GM18526 (cell line): Measurements from ENCODE around the gene KIFC1.

ENCODE experiments used
- POLR2A ChIP-seq: IDR thresholded peaks from 3 replicates; pipeline ENCODE4 v1.6.1; 2011; ENCODE audit not compliant: insufficient read length; ENCODE audit errors: extremely low read depth

Gene KIFC1

GRCh38 chr6:33391278-33391921 lies at the start of gene KIFC1:
Gene KIFC1, plus strand, starts transcription at chr6:33391823. Its CDS starts 163 bp downstream, at chr6:33391986.
- peak; percentile 63 for TF ChIP-seq POLR2A

- TF ChIP-seq POLR2A: no peak
Measured at GRCh38 chr6:33343953-33344611, 47.5 kb upstream of the KIFC1 start.

DNA sequence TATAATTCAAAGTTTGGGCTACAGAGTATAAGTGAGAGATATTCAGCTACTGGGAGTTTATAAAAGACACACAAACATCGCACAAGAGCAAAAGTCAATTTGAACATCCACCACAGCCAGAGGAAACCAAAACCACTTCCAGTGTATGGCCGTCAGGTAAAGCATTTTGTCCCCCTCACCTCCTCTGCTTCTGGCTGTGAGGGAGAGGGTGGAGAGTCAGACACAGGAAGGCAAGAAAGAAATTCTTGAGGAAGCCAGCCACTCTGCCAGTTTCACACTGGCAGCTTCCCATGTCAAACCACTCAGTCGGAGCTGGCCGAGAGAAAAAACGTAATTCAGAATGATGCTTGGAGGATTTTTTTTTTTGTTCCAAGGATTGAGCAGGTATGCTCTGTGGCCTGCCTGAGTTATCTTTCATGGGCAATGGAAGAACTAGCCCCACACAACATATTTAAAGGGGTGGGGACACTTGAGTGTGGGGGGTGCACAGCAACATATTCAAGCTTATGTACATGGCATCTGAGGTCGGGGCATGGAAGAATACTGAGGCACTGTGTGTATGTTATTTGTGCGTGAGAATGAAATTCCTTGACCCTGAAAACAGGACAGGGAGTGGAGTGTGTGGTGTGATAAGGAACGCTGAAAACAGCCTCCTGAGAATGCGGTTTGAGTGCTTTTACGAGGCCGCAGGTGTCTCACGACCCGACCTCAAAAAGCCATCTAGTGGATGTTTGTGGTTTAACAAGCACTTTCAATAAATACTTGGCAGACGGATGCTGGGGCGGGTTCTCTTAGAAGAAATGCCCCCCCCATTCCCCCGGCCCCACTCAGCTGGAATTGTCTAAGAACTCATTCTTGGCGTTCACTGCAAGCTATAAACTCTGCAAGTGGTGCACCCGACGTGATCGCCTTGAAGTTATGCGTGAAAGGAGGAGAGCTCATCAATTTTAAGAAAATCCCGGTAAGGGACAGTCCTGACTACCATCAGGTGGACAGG lies 46.6 kb upstream of the KIFC1 start:
- no peak for TF ChIP-seq POLR2A

- no peak for TF ChIP-seq POLR2A
Measured at GRCh38 chr6:33347816-33348215, 43.8 kb upstream of the KIFC1 start.

GRCh38 chr6:33356295-33356694 lies 35.3 kb upstream of the KIFC1 start:
- TF ChIP-seq POLR2A: no peak

DNA sequence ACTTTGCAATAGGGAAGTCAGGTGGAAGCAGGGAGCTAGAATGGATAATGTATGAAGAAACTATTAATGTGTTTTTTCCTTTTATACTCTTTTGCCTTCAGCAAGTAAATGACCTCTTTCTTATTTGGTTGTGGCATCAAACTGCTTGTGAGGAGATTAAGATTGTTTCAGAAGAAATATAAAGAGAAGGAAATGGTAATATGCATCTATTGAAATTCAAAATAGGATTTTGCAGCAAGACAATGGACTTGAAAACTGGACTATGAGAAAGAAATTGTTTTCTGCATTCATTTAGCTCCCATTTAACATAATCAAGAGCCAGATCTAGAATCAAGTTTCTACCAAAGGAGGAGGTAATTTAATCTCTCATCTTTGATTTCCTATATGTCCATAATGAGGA lies 32.3 kb upstream of the KIFC1 start:
- TF ChIP-seq POLR2A: no peak

GRCh38 chr6:33367009-33367714 lies 24.5 kb upstream of the KIFC1 start:
- no peak for TF ChIP-seq POLR2A

- TF ChIP-seq POLR2A: no peak
Measured at GRCh38 chr6:33372526-33373123, 19.0 kb upstream of the KIFC1 start.

DNA sequence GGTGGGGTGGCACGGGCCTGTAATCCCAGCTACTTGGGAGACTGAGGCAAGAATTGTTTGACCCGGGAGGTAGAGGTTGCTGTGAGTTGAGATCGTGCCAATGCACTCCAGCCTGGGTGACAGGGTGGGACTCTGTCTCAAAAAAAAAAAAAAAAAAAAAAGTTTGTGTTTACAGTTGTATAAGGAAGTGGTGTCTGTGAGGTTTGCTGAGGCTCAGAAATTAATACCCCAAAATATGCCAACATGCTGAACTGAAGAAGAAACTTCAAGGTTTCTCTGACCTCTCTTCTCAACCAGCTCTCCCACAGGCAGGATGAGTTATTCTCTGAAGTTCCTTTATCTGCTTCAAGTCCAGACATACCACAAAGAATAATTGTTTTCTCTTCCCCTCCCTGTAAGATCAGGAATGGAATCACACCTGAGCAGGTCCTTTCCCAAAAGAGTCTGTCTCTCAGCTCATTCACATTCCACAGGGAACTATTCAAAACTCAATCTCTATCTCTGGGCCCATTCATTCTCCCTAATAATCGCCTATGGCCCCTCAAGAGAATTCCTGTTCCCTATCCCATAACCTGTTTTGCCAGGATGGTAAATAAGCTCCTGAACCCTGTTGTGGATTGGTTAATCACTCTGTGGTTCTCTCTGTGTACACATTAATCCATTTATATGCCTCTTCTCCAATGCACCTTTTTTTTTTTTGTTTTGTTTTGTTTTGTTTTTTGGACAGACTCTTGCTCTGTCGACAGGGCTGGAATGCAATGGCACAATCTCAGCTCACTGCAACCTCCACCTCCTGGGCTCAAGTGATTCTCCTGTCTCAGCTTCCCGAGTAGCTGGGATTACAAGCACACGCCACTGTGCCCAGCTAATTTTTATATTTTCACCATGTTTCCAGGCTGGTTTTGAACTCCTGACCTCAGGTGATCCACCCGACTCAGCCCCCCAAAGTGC lies 17.4 kb upstream of the KIFC1 start:
- TF ChIP-seq POLR2A: no peak

GRCh38 chr6:33375143-33375671 lies 16.4 kb upstream of the KIFC1 start:
- no peak for TF ChIP-seq POLR2A

GRCh38 chr6:33377171-33377570 lies 14.5 kb upstream of the KIFC1 start:
- no peak for TF ChIP-seq POLR2A

DNA sequence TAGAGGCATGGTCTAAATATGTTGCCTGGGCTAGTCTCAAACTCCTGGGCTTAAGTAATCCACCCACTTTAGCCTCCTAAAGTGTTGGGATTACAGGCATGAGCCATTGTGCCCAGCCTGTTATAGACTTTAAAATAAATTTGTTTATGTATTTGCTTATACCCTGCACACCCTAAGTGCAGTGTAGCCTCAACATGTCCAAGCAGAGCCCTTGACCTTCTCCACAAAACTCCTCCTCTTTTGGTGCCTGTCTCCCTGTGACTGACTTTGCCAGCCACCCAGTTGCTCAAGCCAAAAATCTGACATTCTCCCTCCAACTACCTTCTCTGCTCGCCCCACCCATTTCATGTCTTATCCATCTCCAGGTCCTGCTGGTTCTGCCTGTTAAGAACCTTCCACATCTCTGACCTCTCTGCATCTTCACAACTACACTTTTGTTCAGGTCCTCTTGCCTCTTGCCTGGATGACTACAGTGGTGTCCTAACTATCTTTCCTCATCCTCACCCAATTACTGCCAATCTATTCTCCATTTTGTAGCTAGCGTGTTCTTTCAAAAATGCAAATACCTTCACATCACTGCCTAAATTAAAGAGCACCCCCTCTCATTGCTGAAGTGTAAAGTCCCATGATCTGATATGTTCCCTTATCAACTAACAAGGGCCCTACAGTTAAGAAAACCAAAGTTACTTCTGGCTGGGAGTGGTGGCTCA lies 11.2 kb upstream of the KIFC1 start:
- TF ChIP-seq POLR2A: no peak
